H7 (cell line): ENCODE measurements around the gene TRIM71. TPM values are rescaled to one million over a fixed set of nuclear protein-coding genes. Genes with fewer than 3 reads are reported as not detected.

Experiments used
- total RNA-seq: library from RNA; depleted of rRNA; stranded (reverse); fragments of >200 nt; shearing (Covaris generic); gene quantifications from 2 replicates; pipeline ENCODE4 v1.2.3, GENCODE V29; 2014; rRNA removed

Gene TRIM71
- total RNA-seq, 1 experiment from 2014 or later, result 105 TPM

Other genes with a start within 250 kb of the TRIM71 start
- 57.2 and 58.7 TPM in 2 replicates for gene DYNC1LI1, start 247.1 kb upstream of the TRIM71 start, total RNA-seq
- 29.0 and 35.7 TPM in 2 replicates for gene CNOT10, start 132.8 kb upstream of the TRIM71 start, total RNA-seq
- not detected in 2 replicates for gene CCR4, start 133.6 kb downstream of the TRIM71 start, total RNA-seq